Colon (tissue), 2 donors: ENCODE results near the gene SLC16A10.
"Not testable (repeated sequence)": the region's sequence is repeated elsewhere in the genome, so short reads cannot be mapped to it uniquely, and the experiment has no call there.

ENCODE experiments used
- FAIRE-seq: peaks from 2 replicates; lab custom pipeline; 2012; peaks lifted over from hg19 to GRCh38; lab: Jason Lieb, UNC
- donor health status: control.
- donor health status: control.

SLC16A10 gene

GRCh38 chr6:111087106-111087835 lies at the start of gene SLC16A10:
TSS of gene SLC16A10 (plus strand) at chr6:111087503. CDS start at chr6:111087753, 250 bp downstream.
- FAIRE-seq, result no peak

- no peak for FAIRE-seq
Observed at GRCh38 chr6:111038534-111039252, 48.6 kb upstream of the SLC16A10 start.

GRCh38 chr6:111041917-111042316 lies 45.4 kb upstream of the SLC16A10 start:
- no peak for FAIRE-seq

GRCh38 chr6:111047244-111047643 lies 40.1 kb upstream of the SLC16A10 start:
- no peak for FAIRE-seq

GRCh38 chr6:111050261-111051023 lies 36.9 kb upstream of the SLC16A10 start:
- FAIRE-seq, result no peak

GRCh38 chr6:111052171-111052570 lies 35.1 kb upstream of the SLC16A10 start:
- no peak for FAIRE-seq

- no peak for FAIRE-seq
Observed at GRCh38 chr6:111057074-111057752, 30.1 kb upstream of the SLC16A10 start.

GRCh38 chr6:111061508-111061907 lies 25.8 kb upstream of the SLC16A10 start:
- no peak for FAIRE-seq

- not testable (repeated sequence) for FAIRE-seq
Observed at GRCh38 chr6:111061985-111062384, 25.3 kb upstream of the SLC16A10 start.

GRCh38 chr6:111062860-111063259 lies 24.4 kb upstream of the SLC16A10 start:
- not testable (repeated sequence) for FAIRE-seq

- FAIRE-seq, result no peak
Observed at GRCh38 chr6:111068109-111068865, 19.0 kb upstream of the SLC16A10 start.

- no peak for FAIRE-seq
Observed at GRCh38 chr6:111068866-111069234, 18.5 kb upstream of the SLC16A10 start.

- FAIRE-seq, result no peak
Observed at GRCh38 chr6:111069382-111070104, 17.8 kb upstream of the SLC16A10 start.

- no peak for FAIRE-seq
Observed at GRCh38 chr6:111070105-111071005, 16.9 kb upstream of the SLC16A10 start.

- FAIRE-seq, result no peak
Observed at GRCh38 chr6:111072801-111073360, 14.4 kb upstream of the SLC16A10 start.

- FAIRE-seq, result no peak
Observed at GRCh38 chr6:111074311-111074710, 13.0 kb upstream of the SLC16A10 start.

GRCh38 chr6:111076024-111076695 lies 11.1 kb upstream of the SLC16A10 start:
- FAIRE-seq, result no peak

- FAIRE-seq, result no peak
Observed at GRCh38 chr6:111080698-111081097, 6.6 kb upstream of the SLC16A10 start.

GRCh38 chr6:111086685-111087084 lies 618 bp upstream of the SLC16A10 start:
- FAIRE-seq, result no peak
